Endothelial cell (in vitro differentiated cells): ENCODE data around the gene DTD1. TPM values are rescaled to one million over a fixed set of nuclear protein-coding genes. Genes with fewer than 3 reads are reported as not detected.

Source experiments
- total RNA-seq: library from RNA; stranded (reverse); fragmentation: NEBNext Ultra II Directional; extraction: Animal tissue kit (Norgen Biotek cat#: 25700); gene quantifications from one replicate; pipeline ENCODE4 v1.2.1, GENCODE V29; 2021; ENCODE audit not compliant: unreplicated experiment

DTD1 gene
- total RNA-seq, 1 donor from 2014 or later: 31.0 TPM

Other genes starting within 250 kb of the DTD1 start
- gene DZANK1, start 121.0 kb upstream of the DTD1 start, total RNA-seq: 4.2 TPM
- gene POLR3F, start 120.7 kb upstream of the DTD1 start, total RNA-seq: 12.2 TPM
- 16.7 TPM for gene RBBP9, start 90.8 kb upstream of the DTD1 start, total RNA-seq
- 33.7 TPM for gene SEC23B, start 80.1 kb upstream of the DTD1 start, total RNA-seq
- gene SMIM26, start 20.6 kb upstream of the DTD1 start, total RNA-seq: 41.0 TPM
- not detected for gene SCP2D1, start 225.7 kb downstream of the DTD1 start, total RNA-seq